IPS DF 19.7 (cell line): ENCODE measurements around the gene FTO.
"Not testable (repeated sequence)": the region's sequence is repeated elsewhere in the genome, so short reads cannot be mapped to it uniquely, and the experiment has no call there.

Experiments used
- DNase-seq: peaks from one replicate; pipeline ENCODE4 v3.0.0-alpha.2; 2013; ENCODE audit warnings: low read depth, low spot score

Gene FTO

GRCh38 chr16:54175552-54176375 is 471.8 kb downstream of the FTO start:
- no peak for DNase-seq

- DNase-seq, result no peak
These were observed 472.5 kb downstream of the FTO start for GRCh38 chr16:54176376-54176901.

DNA sequence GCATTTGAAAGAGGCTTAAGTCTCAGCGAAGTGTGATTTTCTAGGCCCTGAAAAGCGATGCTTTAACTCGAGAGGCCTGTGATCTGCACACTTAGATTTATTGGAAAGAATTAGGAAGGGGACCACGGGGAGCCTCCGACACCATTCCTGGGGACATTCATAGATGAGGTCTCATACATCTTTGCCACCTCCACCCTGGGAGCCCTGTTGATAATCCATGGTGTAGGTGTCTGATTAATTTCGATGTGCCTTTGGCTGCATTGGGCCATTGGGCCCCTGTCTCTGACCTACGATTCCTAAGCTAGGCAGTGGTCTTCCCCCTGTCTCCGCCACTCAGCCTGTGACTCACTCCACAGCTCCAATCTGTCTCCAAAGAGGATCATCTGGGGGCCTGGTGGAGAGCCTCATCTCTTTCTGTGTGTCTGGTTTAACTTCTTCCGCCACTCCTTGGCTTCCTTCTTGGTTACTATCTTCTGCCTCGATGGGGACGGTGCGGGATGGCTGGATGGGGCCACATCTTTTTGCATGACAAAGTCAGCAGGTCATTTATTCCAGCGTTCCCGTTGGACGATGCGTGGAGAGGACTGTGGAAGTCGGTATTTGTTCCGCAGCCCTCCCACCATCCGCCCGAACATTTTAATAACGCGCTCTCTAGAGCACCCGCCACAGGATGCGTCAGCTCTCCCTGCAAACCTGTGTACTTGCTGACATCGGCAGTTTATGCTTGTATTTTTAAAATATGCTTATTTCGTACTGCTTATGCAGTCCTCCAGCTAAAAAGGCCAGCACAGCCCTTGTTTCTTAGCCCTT is 473.3 kb downstream of the FTO start:
- DNase-seq, result no peak

GRCh38 chr16:54177862-54178477 is 474.0 kb downstream of the FTO start:
- DNase-seq, result no peak

- DNase-seq, result no peak
These were observed 474.6 kb downstream of the FTO start for GRCh38 chr16:54178478-54178976.

- no peak for DNase-seq
These were observed 476.7 kb downstream of the FTO start for GRCh38 chr16:54180421-54181359.

DNA sequence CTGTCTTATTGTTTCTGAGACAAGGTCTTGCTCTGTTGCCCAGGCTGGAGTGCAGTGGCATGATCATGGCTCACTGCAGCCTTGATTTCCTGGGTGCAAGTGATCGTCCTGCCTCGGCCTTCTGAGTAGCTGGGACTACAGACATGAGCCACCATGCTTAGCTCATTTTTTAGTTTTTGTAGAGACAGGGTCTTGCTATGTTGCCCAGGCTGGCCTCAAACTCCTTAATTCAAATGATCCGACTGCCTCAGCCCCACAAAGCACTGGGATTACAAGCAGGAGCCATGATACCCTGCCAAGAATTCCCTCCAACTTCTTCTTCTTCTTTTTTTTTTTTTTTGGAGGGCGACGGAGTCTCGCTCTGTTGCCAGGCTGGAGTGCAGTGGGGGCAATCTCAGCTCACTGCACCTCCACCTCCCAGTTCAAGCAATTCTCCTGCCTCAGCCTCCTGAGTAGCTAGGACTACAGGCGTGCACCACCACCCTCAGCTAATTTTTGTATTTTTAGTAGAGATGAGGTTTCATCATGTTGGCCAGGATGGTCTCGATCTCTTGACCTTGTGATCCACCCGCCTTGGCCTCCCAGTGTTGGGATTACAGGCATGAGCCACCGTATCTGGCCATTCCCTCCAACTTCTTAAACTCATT is 477.9 kb downstream of the FTO start:
- DNase-seq, result not testable (repeated sequence)

GRCh38 chr16:54185045-54185444 is 481.1 kb downstream of the FTO start:
- no peak for DNase-seq

DNA sequence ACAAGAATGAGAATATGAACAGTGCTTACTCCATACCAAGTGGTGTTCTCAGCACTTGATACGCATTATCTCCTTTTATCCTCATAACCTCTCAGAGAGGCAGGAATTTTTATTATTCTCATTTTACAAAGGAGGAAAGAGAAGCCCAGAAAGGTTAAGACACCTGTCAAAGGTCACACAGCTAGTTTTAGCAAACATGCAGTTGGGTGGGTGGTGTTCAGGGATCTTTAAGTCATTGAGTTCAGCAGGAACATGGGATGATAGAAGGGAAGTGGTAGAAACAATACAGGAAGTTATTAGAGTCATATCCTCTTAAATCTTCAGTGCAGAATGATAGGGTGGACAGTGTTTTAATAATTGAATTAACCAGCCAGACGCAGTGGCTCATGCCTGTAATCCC is 487.2 kb downstream of the FTO start:
- no peak for DNase-seq

- no peak for DNase-seq
These were observed 487.6 kb downstream of the FTO start for GRCh38 chr16:54191592-54191991.

- no peak for DNase-seq
These were observed 489.2 kb downstream of the FTO start for GRCh38 chr16:54193013-54193664.

- peak; percentile 61 for DNase-seq
These were observed 489.8 kb downstream of the FTO start for GRCh38 chr16:54193665-54194333.

GRCh38 chr16:54194334-54194743 is 490.4 kb downstream of the FTO start:
- no peak for DNase-seq

- DNase-seq, result no peak
These were observed 493.8 kb downstream of the FTO start for GRCh38 chr16:54197758-54198157.

DNA sequence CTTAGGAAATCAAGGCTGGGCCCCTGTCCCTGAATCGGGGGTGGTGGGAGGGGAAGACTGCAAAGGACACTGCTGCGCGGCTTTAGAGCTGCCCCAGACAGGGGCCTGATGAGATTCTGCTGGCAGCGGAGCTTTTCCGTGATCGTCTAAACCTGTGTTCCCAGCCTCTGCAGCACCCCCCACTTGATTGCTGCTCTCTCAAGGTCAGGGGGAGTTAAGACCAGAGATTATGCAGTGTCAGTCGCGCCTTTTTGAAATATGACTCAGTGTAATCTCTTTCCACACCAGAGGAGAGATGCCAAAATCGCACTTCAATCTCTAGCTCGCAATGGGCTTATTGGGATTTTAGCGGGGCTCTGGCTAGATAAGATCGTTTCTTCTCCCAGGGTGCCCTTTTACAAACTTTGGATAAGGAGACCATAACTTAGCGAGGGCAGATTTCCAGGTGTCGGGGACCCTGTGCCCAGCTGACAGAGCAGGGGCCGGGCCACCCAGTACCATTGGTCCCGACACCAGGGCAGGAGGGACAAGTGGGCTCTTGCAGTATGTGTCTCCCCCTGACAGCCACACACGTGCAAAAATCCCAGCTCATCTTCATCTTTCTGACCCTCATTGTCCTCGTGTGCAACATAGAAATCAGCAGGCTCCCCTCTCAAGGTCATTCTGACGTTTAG is 495.7 kb downstream of the FTO start:
- no peak for DNase-seq

GRCh38 chr16:54200161-54200534 is 496.2 kb downstream of the FTO start:
- DNase-seq, result no peak

GRCh38 chr16:54200720-54201119 is 496.8 kb downstream of the FTO start:
- no peak for DNase-seq

DNA sequence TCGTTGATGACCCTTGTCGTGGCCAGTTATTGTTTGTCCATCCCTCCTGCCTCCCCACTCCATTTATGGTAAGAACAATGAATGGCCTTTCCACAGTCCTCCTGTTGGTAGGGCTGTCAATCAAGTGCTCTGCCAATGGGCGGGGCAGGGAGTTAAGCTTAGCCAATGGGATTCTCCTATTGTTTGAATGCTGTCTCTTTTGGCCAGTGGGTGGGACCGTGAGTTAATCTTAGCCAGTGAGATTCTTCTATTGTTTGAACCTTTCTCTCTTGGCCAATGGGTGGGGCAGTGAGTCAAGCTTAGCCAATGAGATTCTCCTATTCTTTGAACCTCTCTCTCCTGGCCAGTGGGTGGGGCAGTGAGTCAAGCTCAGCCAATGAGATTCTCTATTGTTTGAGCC is 497.2 kb downstream of the FTO start:
- no peak for DNase-seq
